SU-DHL-6 (cell line): Measurements from ENCODE around the gene CDC6.

ENCODE experiments used
- H2AFZ ChIP-seq: fragments of 200-600 bp; sonication (generic); 2 replicates; pipeline ENCODE4 v1.6.1; 2014; ENCODE audit warnings: low read depth, mild to moderate bottlenecking, moderate library complexity, mixed read lengths, antibody characterized with exemption, low read length; ENCODE audit not compliant: severe bottlenecking
- H3F3A ChIP-seq: fragments of 200-600 bp; shearing (Covaris generic); 2 replicates; pipeline ENCODE4 v1.6.0; 2016; ENCODE audit warnings: antibody characterized with exemption, mild to moderate bottlenecking; ENCODE audit not compliant: insufficient read depth
- H3K27ac ChIP-seq: fragments of 200-600 bp; sonication (generic); 2 replicates; pipeline ENCODE4 v1.5.1; 2016; ENCODE audit warnings: low read depth, mild to moderate bottlenecking, low read length, moderate library complexity, mixed read lengths
- H3K27me3 ChIP-seq: fragments of 200-600 bp; sonication (generic), shearing (Covaris generic); 2 replicates; pipeline ENCODE4 v1.6.0; 2014; ENCODE audit warnings: mild to moderate bottlenecking, low read length
- H3K36me3 ChIP-seq: fragments of 200-600 bp; sonication (generic); 2 replicates; pipeline ENCODE4 v1.6.1; 2014; ENCODE audit warnings: mild to moderate bottlenecking, low read length, mixed read lengths
- H3K4me2 ChIP-seq: fragments of 300-600, 200-600 bp; shearing (Covaris generic), sonication (generic); 2 replicates; pipeline ENCODE4 v1.6.0; 2014; ENCODE audit warnings: low read length, low read depth, mild to moderate bottlenecking; ENCODE audit not compliant: poor library complexity, severe bottlenecking
- H3K4me3 ChIP-seq: fragments of 200-600 bp; sonication (generic); 2 replicates; pipeline ENCODE4 v1.5.1; 2014; ENCODE audit warnings: antibody characterized with exemption, low read length, mild to moderate bottlenecking, mixed read lengths; ENCODE audit not compliant: insufficient read depth, poor library complexity, severe bottlenecking
- H3K79me2 ChIP-seq: fragments of 200-600 bp; sonication (generic); 2 replicates; pipeline ENCODE4 v1.6.1; 2014; ENCODE audit warnings: mild to moderate bottlenecking, low read length, moderate library complexity; ENCODE audit not compliant: insufficient read depth
- H3K9ac ChIP-seq: fragments of 200-600 bp; sonication (generic); 2 replicates; pipeline ENCODE4 v1.7.0; 2014; ENCODE audit warnings: mild to moderate bottlenecking, low read length
- H3K9me2 ChIP-seq: fragments of 200-600 bp; sonication (generic); replicated peaks from 2 replicates; pipeline ENCODE4 v1.6.1; 2014; ENCODE audit warnings: low read length; ENCODE audit not compliant: insufficient read depth
- H3K9me3 ChIP-seq: fragments of 200-600 bp; sonication (generic); 2 replicates; pipeline ENCODE4 v1.6.1; 2014; ENCODE audit warnings: low read length, mixed read lengths; ENCODE audit not compliant: insufficient read depth
- H4K20me1 ChIP-seq: fragments of 200-600 bp; sonication (generic); 2 replicates; pipeline ENCODE4 v1.6.1; 2014; ENCODE audit warnings: low read depth, mild to moderate bottlenecking, antibody characterized with exemption, low read length, moderate library complexity, mixed read lengths
- CTCF ChIP-seq: fragments of 200-600 bp; sonication (generic); IDR thresholded peaks from one replicate; pipeline ENCODE4 v1.5.1; 2017; ENCODE audit warnings: antibody characterized with exemption, mild to moderate bottlenecking, low read length, moderate library complexity; ENCODE audit not compliant: insufficient read depth, poor library complexity, severe bottlenecking
- EZH2phosphoT487 ChIP-seq: fragments of 200-600 bp; sonication (generic), shearing (Covaris generic); conservative IDR thresholded peaks from 2 replicates; pipeline ENCODE4 v1.6.1; 2018; ENCODE audit warnings: mild to moderate bottlenecking, antibody characterized with exemption, low read length, moderate library complexity, mixed read lengths

Gene CDC6

GRCh38 chr17:40279402-40279801 is 8.3 kb upstream of the CDC6 start:
- Histone ChIP-seq H3K9me3 (no peaks in the 10 kb centered on the region), H3K9me2 (no peaks in the 10 kb centered on the region), H3K27me3 (no peaks in the 10 kb centered on the region), H2AFZ (no peak overlapping the region), H3F3A (peaks cover 4% of the 10 kb centered on the region; the same call in 1 of the 2 replicates), H3K27ac (no peak overlapping the region), H4K20me1 (no peaks in the 10 kb centered on the region), H3K79me2 (no peaks in the 10 kb centered on the region), H3K4me2 (no peak overlapping the region), H3K4me3 (no peak overlapping the region), H3K9ac (no peak overlapping the region), H3K36me3 (peaks cover 4% of the 10 kb centered on the region; the same call in 1 of the 2 replicates)
- TF ChIP-seq CTCF: no peak
- no peak for TF ChIP-seq EZH2phosphoT487

DNA sequence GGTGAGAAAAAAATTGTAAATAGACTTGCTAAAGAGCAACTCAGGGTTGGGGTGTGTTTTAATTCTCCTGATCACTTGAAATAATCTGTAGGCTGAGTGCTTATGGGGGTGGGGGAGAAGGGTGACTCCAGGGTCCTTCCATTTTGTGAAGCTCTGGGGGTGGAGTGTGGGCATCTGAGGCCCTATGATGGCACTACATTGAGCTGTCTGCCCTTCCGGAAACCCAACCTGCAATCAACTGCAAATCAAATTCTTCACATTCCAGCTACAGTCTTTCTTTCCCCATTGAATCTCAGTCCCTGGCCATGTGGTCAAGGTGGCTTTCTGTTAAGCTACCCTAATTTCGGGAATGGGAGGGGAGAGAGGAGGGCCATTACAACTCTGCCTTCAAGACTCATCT is 6.0 kb upstream of the CDC6 start:
- Histone ChIP-seq H4K20me1 (no peaks in the 10 kb centered on the region), H3K79me2 (no peaks in the 10 kb centered on the region), H3K36me3 (peaks cover 4% of the 10 kb centered on the region; the same call in 1 of the 2 replicates), H3K9ac (no peak overlapping the region), H3K4me3 (no peak overlapping the region), H2AFZ (no peak overlapping the region), H3K27me3 (no peaks in the 10 kb centered on the region), H3K9me2 (no peaks in the 10 kb centered on the region), H3K27ac (no peak overlapping the region), H3F3A (peaks cover 4% of the 10 kb centered on the region; the same call in 1 of the 2 replicates), H3K4me2 (no peak overlapping the region), H3K9me3 (no peaks in the 10 kb centered on the region)
- TF ChIP-seq CTCF (no peak), EZH2phosphoT487 (no peak)

GRCh38 chr17:40283662-40284061 is 4.0 kb upstream of the CDC6 start:
- Histone ChIP-seq H3K4me3 (no peak overlapping the region), H3K27me3 (no peaks in the 10 kb centered on the region), H3K36me3 (0 out of 2 replicates have a peak, but pooled peaks cover 3% of the 10 kb centered on the region), H3K27ac (no peak overlapping the region), H3K9ac (no peak overlapping the region), H3F3A (peaks cover 4% of the 10 kb centered on the region), H3K9me3 (no peaks in the 10 kb centered on the region), H3K9me2 (no peaks in the 10 kb centered on the region), H4K20me1 (no peaks in the 10 kb centered on the region), H3K4me2 (no peak overlapping the region), H2AFZ (no peak overlapping the region), H3K79me2 (peaks cover 9% of the 10 kb centered on the region)
- no peak for TF ChIP-seq EZH2phosphoT487
- no peak for TF ChIP-seq CTCF
